ENCODE measurements around the gene CTTNBP2.

The CTTNBP2 gene

GRCh38 chr7:117841011-117841410, 32.2 kb downstream of the CTTNBP2 start:
- Histone ChIP-seq H3K27me3 (replicated peaks) (no peaks in the 10 kb centered on the region), H3K36me3 (replicated peaks) (no peaks in the 10 kb centered on the region), H3K4me3 (ENCODE audit: low read depth, low read length) (no peak overlapping the region), H3K27ac (no peak overlapping the region)
- in situ Hi-C loops (cut with HindIII; ENCODE audit: low pct_ligation_motif_present, low sequenced_read_pairs): no loop called here
- no peak for DNase-seq
- TF ChIP-seq, protein P1, sequence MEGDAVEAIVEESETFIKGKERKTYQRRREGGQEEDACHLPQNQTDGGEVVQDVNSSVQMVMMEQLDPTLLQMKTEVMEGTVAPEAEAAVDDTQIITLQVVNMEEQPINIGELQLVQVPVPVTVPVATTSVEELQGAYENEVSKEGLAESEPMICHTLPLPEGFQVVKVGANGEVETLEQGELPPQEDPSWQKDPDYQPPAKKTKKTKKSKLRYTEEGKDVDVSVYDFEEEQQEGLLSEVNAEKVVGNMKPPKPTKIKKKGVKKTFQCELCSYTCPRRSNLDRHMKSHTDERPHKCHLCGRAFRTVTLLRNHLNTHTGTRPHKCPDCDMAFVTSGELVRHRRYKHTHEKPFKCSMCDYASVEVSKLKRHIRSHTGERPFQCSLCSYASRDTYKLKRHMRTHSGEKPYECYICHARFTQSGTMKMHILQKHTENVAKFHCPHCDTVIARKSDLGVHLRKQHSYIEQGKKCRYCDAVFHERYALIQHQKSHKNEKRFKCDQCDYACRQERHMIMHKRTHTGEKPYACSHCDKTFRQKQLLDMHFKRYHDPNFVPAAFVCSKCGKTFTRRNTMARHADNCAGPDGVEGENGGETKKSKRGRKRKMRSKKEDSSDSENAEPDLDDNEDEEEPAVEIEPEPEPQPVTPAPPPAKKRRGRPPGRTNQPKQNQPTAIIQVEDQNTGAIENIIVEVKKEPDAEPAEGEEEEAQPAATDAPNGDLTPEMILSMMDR (IDR thresholded peaks at IDR 0.05; ENCODE audit: low read depth, low read length, missing control alignments): no peak

- DNase-seq: no peak
- H3K36me3 ChIP-seq (replicated peaks): no peaks in the 10 kb centered on the region
- H3K4me3 ChIP-seq (ENCODE audit: low read depth, low read length): no peak overlapping the region
- H3K27ac ChIP-seq: no peak overlapping the region
- TF ChIP-seq, protein P1 (IDR thresholded peaks at IDR 0.05; ENCODE audit: low read depth, low read length, missing control alignments): no peak
- in situ Hi-C loops (cut with HindIII; ENCODE audit: low pct_ligation_motif_present, low sequenced_read_pairs): no loop called here
- H3K27me3 ChIP-seq (replicated peaks): no peaks in the 10 kb centered on the region
These were observed 33.7 kb downstream of the CTTNBP2 start for GRCh38 chr7:117839507-117839906.

DNA sequence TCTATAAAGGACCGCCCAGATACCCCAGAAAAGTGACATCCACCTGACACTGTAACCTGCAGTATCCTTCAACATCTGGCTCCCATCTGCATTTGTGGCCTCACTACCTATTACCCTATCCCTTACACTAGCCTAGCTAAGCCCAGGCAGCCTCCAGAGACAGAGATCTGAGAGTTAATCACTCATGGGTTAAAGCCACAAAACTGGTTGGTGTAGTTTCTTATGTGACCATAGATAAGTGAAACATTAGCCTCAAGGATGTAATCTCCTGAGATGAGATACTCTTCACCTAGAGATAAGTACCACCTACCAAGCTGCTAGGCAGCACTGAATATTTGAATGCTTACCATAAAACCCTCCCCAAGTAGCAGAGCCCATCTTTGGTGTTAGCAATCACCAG, 35.4 kb downstream of the CTTNBP2 start:
- DNase-seq: no peak
- Histone ChIP-seq H3K4me3 (ENCODE audit: low read depth, low read length) (no peak overlapping the region), H3K36me3 (replicated peaks) (no peaks in the 10 kb centered on the region), H3K27ac (no peak overlapping the region), H3K27me3 (replicated peaks) (no peaks in the 10 kb centered on the region)
- TF ChIP-seq, protein P1 (IDR thresholded peaks at IDR 0.05; ENCODE audit: low read depth, low read length, missing control alignments): no peak
- in situ Hi-C loops (cut with HindIII; ENCODE audit: low pct_ligation_motif_present, low sequenced_read_pairs): no loop called here

GRCh38 chr7:117835016-117835664, 38.1 kb downstream of the CTTNBP2 start:
- in situ Hi-C loops (cut with HindIII; ENCODE audit: low pct_ligation_motif_present, low sequenced_read_pairs): no loop called here
- TF ChIP-seq, protein P1 (IDR thresholded peaks at IDR 0.05; ENCODE audit: low read depth, low read length, missing control alignments): no peak

DNA sequence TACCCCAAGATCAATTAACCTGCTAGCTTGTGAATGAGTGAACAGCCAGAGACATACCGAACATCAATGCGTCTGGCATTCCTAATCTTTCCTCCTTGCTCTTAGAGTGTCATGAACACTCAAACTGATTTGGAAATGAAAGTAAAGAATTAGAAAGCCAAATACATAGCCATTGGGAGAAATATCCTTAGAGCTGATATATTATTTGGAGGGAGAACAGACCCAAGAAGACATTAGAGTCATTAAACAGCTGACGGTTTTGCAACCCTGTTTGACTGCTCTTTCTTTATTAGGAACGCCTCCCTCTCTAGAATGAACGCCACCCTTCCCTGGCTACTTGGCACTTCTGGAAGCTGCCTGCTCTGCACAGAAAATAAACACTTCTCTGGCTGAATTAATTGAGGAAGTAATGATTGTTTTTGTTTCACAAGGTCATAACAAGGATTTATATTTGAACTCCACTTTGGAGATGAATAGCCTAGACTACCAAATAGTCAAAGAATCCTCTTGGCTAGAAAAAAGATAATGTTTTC, 42.8 kb downstream of the CTTNBP2 start:
- Histone ChIP-seq H3K27me3 (replicated peaks) (no peaks in the 10 kb centered on the region), H3K27ac (no peak overlapping the region), H3K4me3 (ENCODE audit: low read depth, low read length) (no peak overlapping the region), H3K36me3 (replicated peaks) (no peaks in the 10 kb centered on the region)
- TF ChIP-seq, protein P1 (IDR thresholded peaks at IDR 0.05; ENCODE audit: low read depth, low read length, missing control alignments): no peak
- no peak for DNase-seq
- in situ Hi-C loops (cut with HindIII; ENCODE audit: low pct_ligation_motif_present, low sequenced_read_pairs): no loop called here

More at GRCh38 chr7:117835016-117835664, 38.1 kb downstream of the CTTNBP2 start:
- H3K36me3 ChIP-seq (replicated peaks): no peaks in the 10 kb centered on the region
- H3K4me3 ChIP-seq (ENCODE audit: low read depth, low read length): no peak overlapping the region
- no peak for DNase-seq
- no peak overlapping the region for H3K27ac ChIP-seq
- no peaks in the 10 kb centered on the region for H3K27me3 ChIP-seq (replicated peaks)

All from brain microvascular endothelial cell (primary cell).